Colonic mucosa (tissue), 4 donors: ENCODE data around the gene IL34. TPM values are rescaled to one million over a fixed set of nuclear protein-coding genes. Genes with fewer than 3 reads are reported as not detected.
A peak's percentile ranks its signal among the peaks of the same experiment; 100 is the strongest.
"Not testable (repeated sequence)": the region's sequence is repeated elsewhere in the genome, so short reads cannot be mapped to it uniquely, and the experiment has no call there.

Experiments used
- DNase-seq: peaks from one replicate; pipeline ENCODE4 v3.0.0-alpha.2; 2020
- H3K27ac ChIP-seq: fragments of 200-600 bp; one replicate; pipeline ENCODE4 v1.8.0; 2021
- H3K27me3 ChIP-seq: fragments of 200-600 bp; one replicate; pipeline ENCODE4 v1.8.0; 2021
- H3K36me3 ChIP-seq: fragments of 200-600 bp; one replicate; pipeline ENCODE4 v1.8.0; 2021
- H3K4me1 ChIP-seq: fragments of 200-600 bp; one replicate; pipeline ENCODE4 v1.8.0; 2021; ENCODE audit warnings: mild to moderate bottlenecking
- H3K4me3 ChIP-seq: fragments of 200-600 bp; one replicate; pipeline ENCODE4 v1.8.0; 2021
- H3K9ac ChIP-seq, 2 donors: one replicate each; pipeline ENCODE4 v1.7.0; 2013; ENCODE audit warnings: control low read depth in 2 of 2, low read depth in 2 of 2, low read length in 2 of 2
- H3K9me3 ChIP-seq: fragments of 200-600 bp; one replicate; pipeline ENCODE4 v1.8.0; 2021
- CTCF ChIP-seq: fragments of 200-600 bp; IDR thresholded peaks from one replicate; pipeline ENCODE4 v1.8.0; 2022; ENCODE audit warnings: antibody characterized with exemption, mild to moderate bottlenecking
- intact Hi-C: fragments of 100-400 bp; cut with DNase I; formaldehyde crosslinking; loops from one replicate; pipeline ENCODE4 v1.14.1; 2022
- total RNA-seq, 2 donors: library from RNA; stranded (reverse); fragmentation: NEBNext Ultra II Directional in 1 of 2; extraction: Animal tissue kit (Norgen Biotek cat#: 25700) in 1 of 2; gene quantifications; one replicate each; pipeline ENCODE4 v1.2.1, GENCODE V29; 2021
- donor health status: healthy.
- donor health status: DM: no; HTN: no; CAD: no.
- donor health status: DM: no; HTN: no; CAD: no.

The IL34 gene
- total RNA-seq, 2 donors from 2014 or later: 1.1 to 2.8 TPM

- H3K27ac ChIP-seq: no peak overlapping the region
- no peaks in the 10 kb centered on the region for H3K36me3 ChIP-seq
- no peak overlapping the region for H3K4me3 ChIP-seq
- H3K9ac ChIP-seq: no peak overlapping the region
- no peaks in the 10 kb centered on the region for H3K27me3 ChIP-seq
- H3K4me1 ChIP-seq: peaks cover 2% of the 10 kb centered on the region
- no peak for TF ChIP-seq CTCF
- intact Hi-C loops: no loop called here
- no peaks in the 10 kb centered on the region for H3K9me3 ChIP-seq
- no peak for DNase-seq
These were observed 30.4 kb upstream of the IL34 start for GRCh38 chr16:70615945-70616344.

- H3K27me3 ChIP-seq, DNase-seq, H3K4me1 ChIP-seq, H3K4me3 ChIP-seq, intact Hi-C loops, H3K9ac ChIP-seq, H3K9me3 ChIP-seq, H3K36me3 ChIP-seq, H3K27ac ChIP-seq: not testable (repeated sequence)
These were observed 24.5 kb upstream of the IL34 start for GRCh38 chr16:70621864-70622263.

- Histone ChIP-seq H3K27ac (no peak overlapping the region), H3K9me3 (no peaks in the 10 kb centered on the region), H3K9ac (no peak overlapping the region), H3K27me3 (no peaks in the 10 kb centered on the region), H3K4me1 (no peaks in the 10 kb centered on the region), H3K4me3 (no peak overlapping the region), H3K36me3 (no peaks in the 10 kb centered on the region)
- TF ChIP-seq CTCF: no peak
- DNase-seq: no peak
- intact Hi-C loops: no loop called here
These were observed 18.7 kb upstream of the IL34 start for GRCh38 chr16:70627696-70628095.

GRCh38 chr16:70630960-70631745, 15.2 kb upstream of the IL34 start:
- intact Hi-C loops: no loop called here
- DNase-seq: no peak
- Histone ChIP-seq H3K4me3 (no peak overlapping the region), H3K9ac (no peak overlapping the region), H3K4me1 (no peaks in the 10 kb centered on the region), H3K9me3 (no peaks in the 10 kb centered on the region), H3K36me3 (no peaks in the 10 kb centered on the region), H3K27ac (peak overlapping the region; percentile 21), H3K27me3 (no peaks in the 10 kb centered on the region)
- TF ChIP-seq CTCF: no peak

GRCh38 chr16:70632273-70632672, 14.1 kb upstream of the IL34 start:
- no peaks in the 10 kb centered on the region for H3K27me3 ChIP-seq
- H3K9ac ChIP-seq: no peak overlapping the region
- no peak overlapping the region for H3K4me3 ChIP-seq
- intact Hi-C loops: no loop called here
- H3K4me1 ChIP-seq: no peaks in the 10 kb centered on the region
- no peaks in the 10 kb centered on the region for H3K36me3 ChIP-seq
- DNase-seq: no peak
- no peak for TF ChIP-seq CTCF
- no peak overlapping the region for H3K27ac ChIP-seq
- H3K9me3 ChIP-seq: no peaks in the 10 kb centered on the region

- H3K4me1 ChIP-seq, H3K9me3 ChIP-seq, H3K9ac ChIP-seq, DNase-seq, H3K4me3 ChIP-seq, H3K27ac ChIP-seq, intact Hi-C loops, H3K36me3 ChIP-seq, H3K27me3 ChIP-seq: not testable (repeated sequence)
These were observed 12.7 kb upstream of the IL34 start for GRCh38 chr16:70633617-70634016.
